Lower leg skin (tissue), 3 donors: ENCODE measurements around the gene PRXL2B.

Source experiments
- CTCF ChIP-seq, 3 donors: fragments of 450-650 bp; IDR thresholded peaks; one replicate each; pipeline ENCODE4 v1.5.1; 2016; ENCODE audit warnings: antibody characterized with exemption in 3 of 3, mild to moderate bottlenecking in 3 of 3, moderate library complexity in 2 of 3
- POLR2A ChIP-seq, 2 donors: fragments of 450-650 bp; IDR thresholded peaks; one replicate each; pipeline ENCODE4 v1.6.1; 2016 to 2017; ENCODE audit warnings: antibody characterized with exemption in 2 of 2, mild to moderate bottlenecking in 1 of 2, moderate library complexity in 1 of 2

GRCh38 chr1:2538872-2539271, 47.7 kb upstream of the PRXL2B start:
- TF ChIP-seq CTCF (IDR thresholded peaks at IDR 0.05) (no peak), POLR2A (IDR thresholded peaks at IDR 0.05) (no peak)
